Measurements from ENCODE around the gene SCLY. TPM values are rescaled to one million over a fixed set of nuclear protein-coding genes. Genes with fewer than 3 reads are reported as not detected.

Gene SCLY
- total RNA-seq, 3 donors from 2014 or later: 11.2 to 19.8 (median 19.5) TPM

- ATAC-seq: no peak
- Histone ChIP-seq H3K4me1 (ENCODE audit: low read depth) (peaks cover 3% of the 10 kb centered on the region), H3K9me3 (no peaks in the 10 kb centered on the region), H3K36me3 (ENCODE audit: low read depth) (no peaks in the 10 kb centered on the region), H3K4me3 (no peak within 1 kb of the TSS)
- no peak for TF ChIP-seq CTCF (IDR thresholded peaks at IDR 0.05)
- DNase-seq: peak in 1 of 3 donors; percentile 57
- intact Hi-C loops (cut with DNase I, micrococcal nuclease): no loop called here
These were observed 39.4 kb downstream of the SCLY start, which contains the start of gene ESPNL for GRCh38 chr2:238100049-238100820. ESPNL (plus strand) TSS chr2:238100340; CDS start chr2:238100420, 80 bp downstream.

GRCh38 chr2:238100821-238101771, 40.3 kb downstream of the SCLY start:
- H3K9me3 ChIP-seq: no peaks in the 10 kb centered on the region
- H3K36me3 ChIP-seq (ENCODE audit: low read depth): no peaks in the 10 kb centered on the region
- H3K4me3 ChIP-seq: no peak overlapping the region
- TF ChIP-seq CTCF (IDR thresholded peaks at IDR 0.05): no peak
- DNase-seq (no peak), ATAC-seq (no peak)
- intact Hi-C loops (cut with DNase I, micrococcal nuclease): no loop called here
- H3K4me1 ChIP-seq (ENCODE audit: low read depth): peaks cover 3% of the 10 kb centered on the region

GRCh38 chr2:238101891-238102841, 41.4 kb downstream of the SCLY start:
- TF ChIP-seq CTCF (IDR thresholded peaks at IDR 0.05): no peak
- intact Hi-C loops (cut with DNase I, micrococcal nuclease): no loop called here
- Histone ChIP-seq H3K4me3 (no peak overlapping the region), H3K9me3 (no peaks in the 10 kb centered on the region), H3K36me3 (ENCODE audit: low read depth) (no peaks in the 10 kb centered on the region), H3K4me1 (ENCODE audit: low read depth) (peaks cover 13% of the 10 kb centered on the region)
- DNase-seq: no peak
- no peak for ATAC-seq

GRCh38 chr2:238102865-238103264, 42.1 kb downstream of the SCLY start:
- Histone ChIP-seq H3K36me3 (ENCODE audit: low read depth) (no peaks in the 10 kb centered on the region), H3K4me3 (no peak overlapping the region), H3K9me3 (no peaks in the 10 kb centered on the region), H3K4me1 (ENCODE audit: low read depth) (peaks cover 14% of the 10 kb centered on the region)
- DNase-seq (no peak), ATAC-seq (no peak)
- no peak for TF ChIP-seq CTCF (IDR thresholded peaks at IDR 0.05)
- intact Hi-C loops (cut with DNase I, micrococcal nuclease): no loop called here
